HG02840 (cell line): ENCODE results near the gene RPS26.
"Not testable (repeated sequence)": the region's sequence is repeated elsewhere in the genome, so short reads cannot be mapped to it uniquely, and the experiment has no call there.

Experiments used
- ATAC-seq: cut with Tn5 transposase; IDR thresholded peaks from one replicate; pipeline ENCODE4 v1.9.1; 2021; ENCODE audit warnings: mild to moderate bottlenecking, moderate library complexity, moderate number of reproducible peaks; ENCODE audit not compliant: unreplicated experiment, low FRiP score

Gene RPS26

DNA sequence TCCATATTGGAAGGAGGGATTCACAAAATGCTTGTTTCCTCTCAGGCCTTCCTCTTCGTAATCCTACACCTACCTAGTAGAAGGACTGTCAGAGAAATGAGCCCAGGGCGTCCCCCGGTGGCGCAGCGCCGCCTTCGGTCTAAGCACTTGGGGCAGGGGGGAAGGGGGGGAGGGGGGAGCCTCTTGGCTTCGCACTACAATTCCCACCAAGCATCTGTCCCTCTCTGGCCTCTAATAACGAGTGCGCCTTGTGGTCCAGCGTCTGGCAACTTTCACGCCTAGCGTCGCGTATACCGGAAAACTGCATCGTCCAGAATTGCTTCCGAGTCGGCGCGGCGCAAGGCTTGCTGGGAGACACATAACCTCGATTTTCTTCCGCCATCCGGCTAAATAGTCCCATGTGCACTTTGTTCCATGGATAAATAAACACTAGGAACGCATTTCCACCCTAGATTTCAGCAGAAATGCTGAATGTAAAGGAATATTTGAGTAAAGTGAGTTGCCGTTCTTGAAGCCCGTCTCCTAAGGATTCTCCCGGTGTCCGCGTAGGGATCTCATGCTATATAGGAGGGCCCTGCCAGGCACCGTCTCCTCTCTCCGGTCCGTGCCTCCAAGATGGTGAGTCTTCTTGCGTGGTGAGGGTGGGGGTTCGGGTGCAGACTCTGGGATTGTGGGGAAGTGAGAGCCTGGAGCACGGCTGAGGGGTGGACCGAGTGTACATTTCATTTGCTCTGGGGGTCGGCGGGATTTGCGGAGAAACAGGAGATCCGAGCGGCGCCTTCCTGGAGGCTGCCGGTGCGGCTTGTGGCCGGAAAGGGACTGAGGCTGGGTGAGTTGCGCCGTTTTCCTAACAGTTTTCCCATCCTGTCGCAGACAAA lies at the start of gene RPS26:
TSS of gene RPS26 (plus strand) at position 367 of the 878 bp plus-strand sequence. CDS start at position 616, 249 bp downstream.
- peak; percentile 97 for ATAC-seq

DNA sequence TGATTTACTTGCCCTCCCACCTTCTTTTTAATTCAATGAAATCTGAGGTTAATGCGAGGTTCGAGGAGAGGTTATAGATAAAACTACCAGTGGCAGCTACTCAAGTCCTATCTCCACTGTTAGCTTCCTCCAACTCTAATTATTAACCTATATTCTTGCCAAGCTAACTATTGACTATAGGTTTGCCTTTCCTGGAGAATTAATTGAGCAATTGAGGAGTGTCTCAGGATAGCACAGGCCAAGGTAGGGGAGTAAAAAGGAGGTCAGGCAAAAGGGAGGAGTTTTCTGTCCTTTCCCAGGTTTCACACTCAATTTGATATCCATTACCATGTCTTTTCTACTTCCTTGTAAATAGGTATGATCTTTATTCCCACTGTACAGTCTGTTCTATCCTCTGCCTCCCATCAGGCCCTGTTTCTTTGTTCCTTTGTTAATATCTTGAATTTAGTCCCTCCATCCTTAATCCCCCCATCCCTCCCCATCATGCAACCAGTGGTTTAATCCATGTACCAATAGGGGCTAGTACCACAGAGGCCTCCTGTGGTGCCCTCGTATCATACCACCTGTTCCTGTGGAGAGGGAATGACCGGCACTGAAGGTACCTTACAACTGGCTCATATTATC lies 48.4 kb upstream of the RPS26 start:
- ATAC-seq = no peak

DNA sequence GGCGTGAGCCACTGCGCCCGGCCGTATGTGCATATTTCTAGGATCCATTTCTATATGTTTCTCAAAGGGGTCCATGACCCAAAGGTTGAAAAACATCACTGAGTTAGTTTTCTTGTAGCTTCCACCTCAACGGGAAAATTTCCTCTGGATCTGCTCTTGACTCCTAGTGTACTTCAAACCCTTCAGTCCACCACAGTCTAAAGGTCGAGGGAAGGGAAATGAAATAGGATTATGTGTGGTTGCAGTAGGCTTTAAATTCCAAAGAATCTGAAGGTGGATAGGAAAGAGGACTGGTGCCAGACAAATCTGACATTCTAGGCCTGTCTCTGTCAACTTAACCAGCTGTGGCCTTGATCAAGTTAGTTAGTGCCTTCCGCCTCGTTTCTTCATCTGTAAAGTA lies 46.4 kb upstream of the RPS26 start:
- ATAC-seq = no peak

DNA sequence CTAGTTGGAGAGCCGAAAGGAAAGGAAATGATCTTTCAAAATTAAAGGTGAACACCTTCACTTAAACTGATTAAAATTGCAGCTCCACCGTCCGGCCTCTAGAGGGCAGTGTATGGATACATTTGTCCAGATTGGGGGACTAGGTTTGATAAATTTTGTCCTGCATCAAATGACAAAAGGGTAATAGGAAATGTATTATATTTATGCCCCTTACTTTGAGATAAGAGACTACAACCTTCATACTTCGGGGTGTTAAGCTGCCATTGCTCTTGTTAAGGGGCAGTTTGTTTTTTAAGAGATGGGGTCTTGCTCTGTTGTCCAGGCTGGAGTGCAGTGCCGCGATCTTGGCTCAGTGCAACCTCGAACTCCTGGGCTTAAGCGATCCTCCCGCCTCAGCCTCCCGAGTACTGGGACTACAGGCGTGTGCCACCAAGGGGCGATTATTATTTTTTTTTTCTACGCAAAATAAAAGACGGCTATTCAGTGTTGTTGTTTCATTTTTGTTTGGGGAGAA lies 45.5 kb upstream of the RPS26 start:
- no peak for ATAC-seq

DNA sequence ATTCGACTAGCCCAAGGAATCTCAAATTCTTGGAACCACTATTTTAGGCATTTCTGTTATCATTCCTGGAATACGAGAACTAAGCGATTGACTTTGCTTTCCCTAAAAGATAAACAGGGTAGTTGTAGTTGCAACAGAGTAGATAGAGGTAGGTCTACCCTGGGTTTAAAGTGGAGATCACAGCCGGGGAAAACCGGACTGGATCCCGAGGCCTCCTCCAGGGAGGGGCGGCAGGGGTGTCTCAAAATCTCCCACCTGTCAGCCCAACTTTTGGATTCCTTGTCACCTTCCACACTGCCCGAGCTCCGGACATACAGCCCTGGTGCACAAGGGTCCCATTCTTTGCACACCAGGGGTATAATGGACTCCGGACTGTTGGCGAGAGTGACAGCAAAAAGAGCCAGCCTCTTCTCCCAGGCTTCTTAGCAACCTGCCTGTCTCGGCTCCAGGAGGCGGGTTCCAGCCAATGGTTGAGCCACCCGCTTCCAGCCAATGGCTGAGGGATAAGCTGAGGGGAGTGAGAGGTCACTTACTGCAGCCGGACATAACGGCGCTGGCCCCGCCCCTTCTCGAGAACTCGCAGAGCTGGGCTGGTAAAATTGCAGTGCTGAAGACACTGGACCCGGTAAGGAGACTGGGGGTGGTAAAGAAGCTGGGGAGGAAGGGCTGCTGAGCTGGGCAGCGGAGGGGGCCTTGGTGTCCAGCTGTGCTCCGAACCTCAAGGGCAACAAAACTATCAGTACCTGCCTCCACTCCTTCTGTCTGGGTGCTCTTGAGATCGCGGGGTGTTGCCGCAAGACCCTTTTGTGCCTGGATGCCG lies 44.8 kb upstream of the RPS26 start, which contains the start of gene SUOX:
TSS of gene SUOX (plus strand) at position 562 of the 820 bp plus-strand sequence. CDS start 4,946 bp downstream, outside the sequence.
- peak; percentile 95 for ATAC-seq

DNA sequence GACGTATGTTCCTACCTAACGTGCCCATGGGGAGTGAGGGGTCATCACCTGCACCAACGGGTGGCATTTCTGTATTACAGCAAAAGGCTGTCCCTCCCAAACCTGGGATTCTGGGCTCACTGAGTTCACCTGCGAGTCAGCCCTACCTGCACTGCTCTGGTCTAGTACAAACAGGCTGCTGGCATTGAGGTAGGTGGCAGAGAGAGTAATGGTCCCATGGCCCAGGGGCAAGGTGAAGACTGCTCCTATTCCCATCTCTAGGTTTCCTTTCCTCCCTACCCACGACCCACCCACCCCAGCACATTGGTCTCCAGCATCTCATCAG lies 44.2 kb upstream of the RPS26 start:
- ATAC-seq = no peak

DNA sequence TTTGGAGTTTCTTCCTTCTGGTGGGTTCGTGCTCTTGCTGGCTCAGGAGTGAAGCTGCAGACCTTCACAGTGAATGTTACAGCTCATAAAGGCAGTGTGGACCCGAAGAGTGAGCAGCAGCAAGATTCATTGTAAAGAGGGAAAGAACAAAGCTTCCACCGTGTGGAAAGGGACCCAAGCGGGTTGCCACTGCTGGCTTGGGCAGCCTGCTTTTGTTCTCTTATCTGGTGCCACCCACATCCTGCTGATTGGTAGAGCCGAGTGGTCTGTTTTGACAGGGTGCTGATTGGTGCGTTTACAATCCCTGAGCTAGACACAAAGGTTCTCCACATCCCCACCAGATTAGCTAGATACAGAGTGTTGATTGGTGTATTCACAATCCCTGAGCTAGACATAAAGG lies 42.2 kb upstream of the RPS26 start:
- not testable (repeated sequence) for ATAC-seq

DNA sequence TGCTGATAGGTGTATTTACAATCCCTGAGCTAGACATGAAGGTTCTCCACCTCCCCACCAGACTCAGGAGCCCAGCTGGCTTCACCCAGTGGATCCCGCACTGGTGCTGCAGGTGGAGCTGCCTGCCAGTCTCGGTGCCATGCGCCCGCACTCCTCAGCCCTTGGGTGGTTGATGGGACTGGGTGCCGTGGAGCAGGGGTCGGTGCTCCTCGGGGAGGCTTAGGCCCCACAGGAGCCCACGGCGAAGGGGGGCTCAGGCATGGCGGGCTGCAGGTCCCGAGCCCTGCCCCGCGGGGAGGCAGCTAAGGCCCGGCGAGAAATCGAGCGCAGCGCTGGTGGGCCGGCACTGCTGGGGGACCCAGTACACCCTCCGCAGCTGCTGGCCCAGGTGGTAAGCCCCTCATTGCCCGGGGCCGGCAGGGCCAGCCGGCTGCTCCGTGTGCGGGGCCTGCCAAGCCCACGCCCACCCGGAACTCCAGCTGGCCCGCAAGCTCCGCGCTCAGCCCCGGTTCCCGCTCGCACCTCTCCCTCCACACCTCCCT lies 41.6 kb upstream of the RPS26 start:
- not testable (repeated sequence) for ATAC-seq

DNA sequence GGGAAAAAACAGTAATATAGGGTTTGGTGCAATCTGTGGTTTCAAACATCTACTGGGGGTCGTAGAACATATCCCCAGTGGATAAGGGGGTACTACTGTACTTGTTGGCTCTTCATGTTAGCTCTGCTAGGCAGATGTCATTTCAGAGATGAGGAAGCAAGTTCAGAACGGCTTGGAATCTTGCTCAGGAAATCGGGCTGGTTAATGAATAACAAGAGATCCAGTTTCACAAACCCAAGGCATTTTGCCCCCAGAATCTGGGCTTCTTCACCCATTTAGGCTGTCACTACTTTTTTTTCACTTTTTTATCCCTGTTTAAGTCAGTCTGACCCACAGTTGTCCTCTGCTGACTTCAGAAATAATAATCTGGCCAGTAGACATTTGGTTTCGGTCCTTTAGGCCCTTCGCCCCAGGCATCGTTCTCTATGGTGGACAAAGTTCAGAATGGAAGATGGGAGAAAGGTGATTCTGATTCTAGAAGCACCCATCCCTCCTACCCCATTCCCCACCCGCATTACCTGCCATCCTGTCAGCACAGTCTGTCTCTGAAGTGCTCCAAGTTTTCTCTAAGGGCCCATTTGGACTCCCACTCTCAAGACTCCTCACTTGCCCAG lies 40.1 kb upstream of the RPS26 start:
- no peak for ATAC-seq

DNA sequence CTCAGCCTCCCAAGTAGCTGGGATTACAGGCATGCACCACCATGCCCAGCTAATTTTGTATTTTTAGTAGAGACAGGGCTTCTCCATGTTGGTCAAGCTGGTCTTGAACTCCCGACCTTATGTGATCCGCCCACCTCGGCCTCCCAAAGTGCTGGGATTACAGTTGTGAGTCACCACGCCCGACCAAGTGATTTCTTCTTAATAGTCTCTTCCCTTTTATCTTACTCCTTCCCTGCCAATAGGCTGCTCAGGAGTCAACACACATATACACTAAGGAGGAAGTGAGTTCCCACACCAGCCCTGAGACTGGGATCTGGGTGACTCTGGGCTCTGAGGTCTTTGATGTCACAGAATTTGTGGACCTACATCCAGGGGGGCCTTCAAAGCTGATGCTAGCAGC lies 38.3 kb upstream of the RPS26 start:
- not testable (repeated sequence) for ATAC-seq

DNA sequence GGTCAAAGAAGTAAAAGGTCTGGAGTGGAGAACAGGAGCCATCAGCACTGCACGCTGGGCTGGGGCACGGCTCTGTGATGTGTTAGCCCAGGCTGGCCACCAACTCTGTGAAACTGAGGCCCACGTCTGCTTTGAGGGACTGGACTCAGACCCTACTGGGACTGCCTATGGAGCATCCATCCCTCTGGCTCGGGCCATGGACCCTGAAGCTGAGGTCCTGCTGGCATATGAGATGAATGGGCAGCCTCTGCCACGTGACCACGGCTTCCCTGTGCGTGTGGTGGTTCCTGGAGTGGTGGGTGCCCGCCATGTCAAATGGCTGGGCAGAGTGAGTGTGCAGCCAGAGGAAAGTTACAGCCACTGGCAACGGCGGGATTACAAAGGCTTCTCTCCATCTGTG lies 37.5 kb upstream of the RPS26 start:
- ATAC-seq = no peak

DNA sequence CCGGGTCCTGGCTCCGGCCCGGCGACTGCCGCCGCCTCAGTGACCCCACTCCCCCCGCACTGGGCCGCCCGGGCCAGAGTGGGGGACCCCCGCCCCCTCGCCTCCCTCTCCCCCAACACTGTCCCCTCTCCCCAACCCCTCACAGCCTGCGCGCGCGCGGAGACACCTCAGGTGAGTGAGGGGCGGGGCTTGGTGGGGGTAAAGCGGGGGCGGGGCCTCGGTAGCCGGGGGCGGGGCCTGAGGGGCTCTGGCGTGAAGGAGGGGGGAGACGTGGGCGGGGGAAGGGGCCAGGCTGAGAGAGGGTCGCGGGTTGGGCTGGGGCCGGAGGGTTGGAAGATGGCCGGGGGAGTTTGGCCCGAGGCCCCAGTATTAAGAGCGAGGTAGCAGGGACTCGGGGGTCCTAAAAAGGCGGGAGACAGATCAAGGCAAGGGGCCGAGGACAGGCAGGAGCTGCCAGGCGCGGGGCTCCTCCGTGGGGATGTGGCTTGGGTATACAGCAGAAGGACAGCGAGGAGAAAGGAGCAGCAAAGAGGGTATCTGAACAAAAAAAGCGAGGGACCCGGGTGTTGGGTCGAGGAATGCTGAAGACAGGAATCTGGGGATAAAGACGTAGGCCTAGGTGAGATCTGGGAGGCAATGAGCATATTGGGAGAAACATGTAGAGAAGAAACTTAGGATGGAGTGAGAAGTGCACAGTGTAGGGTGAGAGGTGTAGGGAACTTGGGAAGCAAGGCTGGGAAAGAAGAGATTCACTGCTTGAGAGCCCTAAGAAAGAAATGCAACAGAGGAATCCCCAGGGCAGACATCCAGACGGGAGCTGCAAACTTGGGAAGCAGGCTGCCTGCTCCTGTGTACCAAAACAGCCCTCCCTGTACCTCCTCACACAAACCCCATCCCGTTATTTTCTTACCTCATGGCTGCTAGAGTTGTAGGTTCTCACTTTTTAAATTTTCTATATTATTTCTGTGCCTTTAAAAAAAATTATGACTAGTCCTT lies 33.9 kb upstream of the RPS26 start:
- ATAC-seq = no peak

DNA sequence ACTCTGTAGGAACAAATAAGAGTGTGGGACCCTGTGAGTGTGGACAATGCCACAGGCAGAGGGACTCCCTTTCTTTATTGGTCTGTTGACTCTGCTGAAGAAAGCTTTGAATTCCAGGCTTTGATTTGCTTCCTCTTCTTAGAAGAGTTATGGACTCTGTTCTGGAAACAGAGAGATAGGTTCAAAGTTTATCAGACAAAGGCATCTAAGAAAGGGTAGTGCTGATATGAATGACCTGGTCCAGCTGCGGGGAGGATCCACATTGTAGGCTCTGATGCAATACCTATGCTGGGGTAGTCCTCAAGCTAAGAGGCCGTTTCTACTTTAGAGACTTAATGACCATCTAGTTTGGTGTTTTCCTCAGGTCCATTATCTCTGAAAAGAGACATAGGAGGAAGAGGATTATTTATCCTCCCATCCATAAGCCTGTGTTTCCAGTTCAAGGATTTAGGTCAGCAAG lies 31.6 kb upstream of the RPS26 start:
- ATAC-seq = no peak

DNA sequence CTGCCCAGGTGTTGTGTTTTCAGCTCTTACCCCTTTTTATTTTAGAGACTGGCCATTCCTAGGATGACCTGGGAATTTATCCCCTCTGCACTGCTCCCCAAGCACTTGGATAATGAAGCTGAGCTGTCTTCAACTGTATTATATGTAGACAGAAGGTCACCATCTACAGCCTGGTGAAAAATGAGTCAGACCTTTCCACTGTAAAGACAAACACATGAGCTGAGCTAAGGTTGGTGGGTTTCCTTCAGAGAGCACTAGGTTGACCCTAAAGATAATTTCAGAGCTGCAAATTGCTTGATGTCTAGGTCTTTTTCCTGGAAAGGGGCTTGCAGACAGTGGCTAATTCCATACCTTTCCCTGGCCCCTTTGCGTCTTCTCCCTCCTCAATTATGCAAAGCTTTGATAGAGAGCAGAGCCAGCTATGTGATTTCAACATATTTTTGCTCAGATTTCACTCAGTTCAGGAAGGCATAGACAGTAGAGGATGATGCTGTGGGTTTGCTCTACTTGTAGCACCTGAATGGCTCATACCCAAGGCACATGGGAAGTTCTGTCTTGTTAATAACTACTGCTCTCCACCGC lies 30.1 kb upstream of the RPS26 start:
- ATAC-seq = no peak

DNA sequence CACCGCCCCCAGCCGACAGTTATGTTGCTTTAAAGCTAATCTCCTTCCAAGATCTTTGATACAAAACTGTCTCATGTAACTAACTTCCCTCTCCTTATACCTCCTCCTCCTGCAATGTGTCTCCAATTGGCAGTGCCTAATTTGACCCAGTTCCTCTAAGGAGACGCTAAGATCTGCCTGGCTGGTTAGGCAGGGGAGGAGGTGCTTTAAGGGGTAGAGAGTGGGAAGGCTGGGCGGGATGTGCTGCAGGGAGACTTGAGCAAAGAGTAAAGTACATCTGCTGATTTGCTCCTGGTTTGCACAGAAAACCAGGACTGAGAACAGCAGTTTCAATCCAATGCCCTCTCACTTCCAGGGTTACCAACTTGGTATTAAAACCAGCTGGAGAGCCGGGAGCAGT lies 28.2 kb upstream of the RPS26 start:
- no peak for ATAC-seq

DNA sequence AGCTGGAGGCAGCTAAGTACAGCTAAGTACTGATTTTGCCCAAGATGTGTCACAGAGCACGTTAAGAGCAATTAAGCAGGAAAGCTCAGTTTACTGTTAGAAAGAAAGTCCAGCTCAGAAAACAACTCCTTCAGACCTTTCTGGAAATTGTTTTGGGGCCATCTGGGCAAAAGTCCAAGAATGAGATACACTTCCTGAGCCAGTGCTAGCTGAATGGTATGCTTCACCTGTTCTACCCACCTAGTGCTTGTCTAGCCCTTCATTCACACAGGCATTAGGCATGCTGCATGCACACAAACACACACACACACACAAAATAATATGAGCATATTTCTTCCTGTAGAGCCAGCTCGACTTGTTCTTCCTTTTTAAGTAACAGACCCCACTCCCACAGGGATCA lies 27.5 kb upstream of the RPS26 start:
- no peak for ATAC-seq

DNA sequence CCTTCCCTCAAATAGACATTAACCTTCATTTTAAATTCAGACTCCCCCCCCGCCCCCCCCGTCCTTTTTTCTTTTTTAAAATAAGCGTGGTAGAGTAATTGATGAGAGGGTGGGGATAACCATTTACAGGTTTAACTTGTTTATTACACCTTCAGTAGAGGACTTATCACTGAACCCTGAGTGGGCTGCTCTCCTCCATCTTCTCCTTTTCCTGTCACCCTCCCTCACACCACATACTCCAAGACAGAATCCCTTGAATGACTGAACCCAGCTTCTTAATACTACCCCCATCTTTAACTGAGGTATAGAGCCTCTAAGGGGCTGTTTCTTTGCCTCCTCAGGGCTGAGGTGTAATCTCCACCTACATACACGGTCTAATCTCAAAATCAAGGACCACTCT lies 24.5 kb upstream of the RPS26 start:
- ATAC-seq = no peak

DNA sequence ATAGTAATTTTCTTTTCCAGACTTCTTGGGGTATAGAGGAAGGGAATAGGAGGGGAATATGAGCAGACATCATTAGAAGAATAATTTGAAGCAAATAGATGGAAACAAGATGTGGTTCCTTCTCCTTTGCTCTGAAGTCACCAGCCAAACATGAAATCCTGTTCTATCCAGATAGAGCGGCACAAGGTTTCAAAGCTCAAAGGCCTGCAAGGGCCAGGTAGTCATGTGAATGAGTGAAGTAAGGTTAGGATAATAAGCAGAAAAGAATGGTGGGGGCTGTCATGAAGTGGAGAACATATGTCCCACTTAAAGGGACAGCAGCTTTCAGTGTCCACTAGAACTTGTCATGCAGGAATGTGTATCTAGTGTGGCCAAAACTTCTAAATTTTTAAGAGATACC lies 23.4 kb upstream of the RPS26 start:
- ATAC-seq = no peak
